Spleen (tissue), 7 donors: Measurements from ENCODE around the gene ABCC3.
A peak's percentile ranks its signal among the peaks of the same experiment; 100 is the strongest.

ENCODE experiments used
- CTCF ChIP-seq, 11 experiments: fragments of 200-600 bp in 7 of 11; fragments of 450-650 bp in 4 of 11; sonication (generic) in 4 of 11; IDR thresholded peaks in 8 of 11; conservative IDR thresholded peaks in 3 of 11; 1 replicate in 7 of 11; 2 replicates in 4 of 11; pipeline versions ENCODE4 v1.4.0 to v1.8.0; 2016 to 2021; ENCODE audit warnings: antibody characterized with exemption in 11 of 11, inconsistent platforms in 4 of 11, mild to moderate bottlenecking in 1 of 11
- POLR2A ChIP-seq, 3 donors: fragments of 450-650 bp; IDR thresholded peaks; one replicate each; pipeline ENCODE4 v1.5.1; 2017; ENCODE audit warnings: antibody characterized with exemption in 3 of 3, mild to moderate bottlenecking in 1 of 3
- POLR2AphosphoS5 ChIP-seq, 3 donors: sonication (generic); formaldehyde crosslinking; IDR thresholded peaks; one replicate each; pipeline ENCODE4 v1.5.1; 2017; ENCODE audit warnings: antibody characterized with exemption in 3 of 3
- donor health status: DM: no; HTN: no; CAD: no; lungs with moderate emphysema.
- donor health status: DM: no; HTN: no; CAD: no.
- donor health status: DM: no; HTN: no; CAD: no.

- TF ChIP-seq CTCF (IDR thresholded peaks at IDR 0.05 in 8 of 11, conservative IDR thresholded peaks at IDR 0.05 in 3 of 11) (peak in 3 of 11 experiments; percentile 7 to 31 (median 15)), POLR2AphosphoS5 (IDR thresholded peaks at IDR 0.05) (peak; percentile 81 to 86 (median 82)), POLR2A (IDR thresholded peaks at IDR 0.05) (peak in 1 of 3 donors; percentile 51)
Measured at GRCh38 chr17:50707289-50708049, 72.8 kb downstream of the ABCC3 start, which contains the start of gene ANKRD40.
